ENCODE results near the gene TMPRSS11B.

DNA sequence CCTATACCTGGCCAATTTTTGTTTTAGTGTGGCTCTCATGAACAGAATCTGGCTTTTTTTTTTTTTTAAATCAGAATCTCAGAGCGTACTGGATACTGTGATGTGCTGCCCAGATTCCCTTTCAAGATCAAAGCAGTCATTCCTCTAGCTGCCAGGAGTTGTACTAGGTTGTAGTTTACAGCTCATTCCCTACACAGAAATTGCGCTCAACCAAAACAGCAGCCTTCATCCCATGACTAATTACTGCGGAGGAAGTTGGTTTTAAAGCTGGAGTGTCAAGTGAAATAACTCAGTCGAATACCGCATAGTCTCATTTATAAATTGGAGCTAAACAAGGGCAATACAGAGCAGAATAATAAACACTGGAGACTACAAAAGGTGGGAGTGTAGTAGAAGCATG, 12.2 kb upstream of the TMPRSS11B start:
- TF ChIP-seq TAF1 (IDR thresholded peaks at IDR 0.05; ENCODE audit: borderline replicate concordance, low read depth, low read length), result no peak
- no peak for TF ChIP-seq POLR2A (IDR thresholded peaks at IDR 0.05; ENCODE audit: low read depth, low read length)

All from GM12892 (cell line).